Skeletal muscle satellite cell (primary cell): Measurements from ENCODE around the gene LECT2.

Experiments used
- H3K27me3 ChIP-seq: 2 replicates; pipeline ENCODE4 v1.7.0; 2013; ENCODE audit warnings: low read length; ENCODE audit not compliant: control insufficient read depth, insufficient read depth
- H3K36me3 ChIP-seq: 2 replicates; pipeline ENCODE4 v1.7.0; 2013; ENCODE audit warnings: mild to moderate bottlenecking, control low read depth, low read length; ENCODE audit not compliant: insufficient read depth
- H3K4me1 ChIP-seq: 2 replicates; pipeline ENCODE4 v1.7.0; 2013; ENCODE audit warnings: low read length; ENCODE audit not compliant: control insufficient read depth, insufficient read depth
- H3K4me2 ChIP-seq: 2 replicates; pipeline ENCODE4 v1.7.0; 2013; ENCODE audit warnings: mild to moderate bottlenecking, low read length
- H3K4me3 ChIP-seq: 2 replicates; pipeline ENCODE4 v1.7.0; 2013; ENCODE audit warnings: low read length
- H3K9ac ChIP-seq: 2 replicates; pipeline ENCODE4 v1.7.0; 2013; ENCODE audit warnings: mild to moderate bottlenecking, low read depth, low read length, moderate library complexity
- H3K9me3 ChIP-seq: replicated peaks from 2 replicates; pipeline ENCODE4 v1.7.0; 2013; ENCODE audit warnings: mild to moderate bottlenecking, control low read depth, low read length

LECT2 gene

GRCh38 chr5:135977375-135977928, 22.7 kb upstream of the LECT2 start:
- Histone ChIP-seq H3K4me2 (no peak overlapping the region), H3K4me1 (peaks cover 32% of the 10 kb centered on the region), H3K9me3 (no peaks in the 10 kb centered on the region), H3K4me3 (no peak overlapping the region), H3K9ac (peak overlapping the region; percentile 49), H3K27me3 (no peaks in the 10 kb centered on the region), H3K36me3 (no peaks in the 10 kb centered on the region)

GRCh38 chr5:135976216-135976615, 21.4 kb upstream of the LECT2 start:
- Histone ChIP-seq H3K4me2 (no peak overlapping the region), H3K9me3 (no peaks in the 10 kb centered on the region), H3K4me3 (no peak overlapping the region), H3K9ac (no peak overlapping the region), H3K4me1 (peaks cover 32% of the 10 kb centered on the region), H3K36me3 (no peaks in the 10 kb centered on the region), H3K27me3 (no peaks in the 10 kb centered on the region)

GRCh38 chr5:135975122-135975521, 20.3 kb upstream of the LECT2 start:
- no peak overlapping the region for H3K9ac ChIP-seq
- H3K4me1 ChIP-seq, result peaks cover 27% of the 10 kb centered on the region
- no peak overlapping the region for H3K4me3 ChIP-seq
- no peaks in the 10 kb centered on the region for H3K9me3 ChIP-seq
- no peaks in the 10 kb centered on the region for H3K27me3 ChIP-seq
- no peak overlapping the region for H3K4me2 ChIP-seq
- H3K36me3 ChIP-seq, result no peaks in the 10 kb centered on the region

DNA sequence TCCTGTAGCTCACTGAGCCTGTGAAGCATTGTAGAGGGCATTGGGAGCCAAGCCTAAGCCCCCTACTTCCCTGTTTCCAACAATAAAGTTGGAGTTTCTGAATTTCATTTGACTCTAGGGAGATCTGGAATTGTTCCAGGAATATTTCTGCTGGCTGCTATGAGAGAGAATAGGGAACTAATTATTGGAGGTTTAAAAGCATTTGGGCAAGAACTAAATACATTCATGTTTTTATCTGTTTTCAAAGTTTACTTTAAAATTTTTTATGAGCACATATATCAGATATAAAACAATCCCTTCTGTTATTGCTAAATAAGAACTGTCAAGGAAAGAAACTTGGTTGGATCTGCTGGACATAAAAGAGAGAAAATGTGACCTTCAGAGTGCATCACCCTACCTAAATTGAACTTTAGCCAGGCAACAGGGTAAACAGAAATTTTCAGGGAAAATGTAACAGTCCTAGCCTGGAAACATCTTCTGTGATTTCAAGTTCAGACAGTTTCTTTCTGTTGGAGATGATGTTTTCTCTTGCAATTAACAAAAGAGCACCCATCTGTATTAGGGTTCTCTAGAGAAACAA, 19.3 kb upstream of the LECT2 start:
- Histone ChIP-seq H3K4me1 (peaks cover 17% of the 10 kb centered on the region), H3K9ac (no peak overlapping the region), H3K9me3 (no peaks in the 10 kb centered on the region), H3K4me3 (no peak overlapping the region), H3K4me2 (no peak overlapping the region), H3K27me3 (no peaks in the 10 kb centered on the region), H3K36me3 (no peaks in the 10 kb centered on the region)

DNA sequence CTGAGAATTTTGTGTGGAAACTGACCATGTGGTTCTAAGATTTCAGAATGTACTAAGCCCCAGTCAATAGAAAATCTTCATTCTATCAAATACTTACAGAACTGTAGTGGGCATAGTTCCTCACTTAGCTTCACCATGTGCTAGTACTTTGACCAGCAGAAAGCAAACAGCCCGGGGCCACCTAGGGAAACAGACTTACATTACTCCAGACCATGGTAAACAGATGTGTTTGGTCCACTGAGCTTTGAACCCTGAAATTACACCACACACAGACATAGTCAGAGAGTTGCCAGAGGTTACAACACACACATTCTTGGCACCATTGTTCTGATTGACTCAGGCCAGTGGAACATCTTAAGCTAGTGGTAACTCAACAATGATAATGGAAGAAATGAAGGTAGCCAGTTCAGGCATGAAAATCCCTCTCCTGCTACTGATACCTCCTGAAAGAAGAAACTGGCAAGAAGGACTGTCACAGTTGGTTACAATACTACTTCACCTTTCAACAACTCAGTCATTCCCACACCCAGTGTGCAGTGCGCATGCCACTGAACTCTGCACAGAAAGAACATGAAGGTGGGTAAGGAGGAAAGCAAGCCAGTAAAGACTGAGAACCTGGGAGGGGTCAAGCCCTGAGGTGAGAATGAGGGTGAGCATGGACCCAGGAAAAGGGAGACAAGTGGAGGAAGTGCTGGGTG, 18.7 kb upstream of the LECT2 start:
- H3K9me3 ChIP-seq, result no peaks in the 10 kb centered on the region
- no peaks in the 10 kb centered on the region for H3K36me3 ChIP-seq
- no peak overlapping the region for H3K4me2 ChIP-seq
- H3K4me1 ChIP-seq, result peaks cover 16% of the 10 kb centered on the region
- H3K27me3 ChIP-seq, result no peaks in the 10 kb centered on the region
- no peak overlapping the region for H3K4me3 ChIP-seq
- H3K9ac ChIP-seq, result no peak overlapping the region

- H3K4me1 ChIP-seq, result peaks cover 4% of the 10 kb centered on the region
- no peak overlapping the region for H3K4me2 ChIP-seq
- H3K9ac ChIP-seq, result no peak overlapping the region
- no peaks in the 10 kb centered on the region for H3K36me3 ChIP-seq
- no peak overlapping the region for H3K4me3 ChIP-seq
- H3K9me3 ChIP-seq, result no peaks in the 10 kb centered on the region
- H3K27me3 ChIP-seq, result no peaks in the 10 kb centered on the region
These were observed 16.9 kb upstream of the LECT2 start for GRCh38 chr5:135971701-135972100.

DNA sequence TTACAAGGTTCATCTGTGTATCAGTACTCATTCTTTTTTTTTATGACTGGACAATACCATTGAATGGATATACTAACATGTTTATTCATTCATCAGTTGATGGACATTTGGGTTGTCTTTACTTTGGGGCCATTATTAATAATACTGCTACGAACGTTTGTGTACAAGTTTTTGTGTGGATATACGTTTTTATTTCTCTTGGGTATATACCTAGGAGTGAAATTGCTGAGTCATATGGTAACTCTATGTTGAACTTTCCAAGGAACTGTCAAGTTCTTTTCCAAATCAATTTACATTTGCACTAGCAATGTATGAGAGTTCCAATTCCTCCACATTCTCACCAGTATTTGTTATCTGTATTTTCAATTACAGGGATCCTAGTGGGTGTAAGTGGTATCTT, 12.0 kb upstream of the LECT2 start:
- no peaks in the 10 kb centered on the region for H3K9me3 ChIP-seq
- H3K36me3 ChIP-seq, result no peaks in the 10 kb centered on the region

DNA sequence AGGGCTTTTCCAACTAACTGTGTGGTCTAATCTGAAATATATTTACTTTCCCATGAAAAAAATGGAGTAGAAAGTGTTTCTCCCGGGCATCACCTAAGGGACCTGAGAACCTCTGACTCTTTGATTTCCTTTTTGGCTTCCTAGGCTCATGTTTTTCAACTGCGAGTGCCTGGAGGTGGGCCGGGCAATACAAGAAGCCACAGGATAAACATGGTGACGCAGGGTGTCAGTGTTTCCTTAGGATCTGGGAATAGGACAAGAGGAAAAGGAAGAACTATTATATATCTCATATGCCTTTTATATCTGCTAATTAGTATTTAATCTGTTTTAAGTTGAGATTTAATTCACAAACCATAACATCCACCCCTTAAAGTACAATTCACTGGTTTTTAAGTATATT, 11.4 kb upstream of the LECT2 start:
- Histone ChIP-seq H3K9me3 (no peaks in the 10 kb centered on the region), H3K9ac (no peak overlapping the region), H3K4me1 (no peaks in the 10 kb centered on the region), H3K4me2 (no peak overlapping the region), H3K27me3 (no peaks in the 10 kb centered on the region), H3K4me3 (no peak overlapping the region), H3K36me3 (no peaks in the 10 kb centered on the region)

More for the DNA sequence above, 12.0 kb upstream of the LECT2 start:
- no peaks in the 10 kb centered on the region for H3K4me1 ChIP-seq
- no peaks in the 10 kb centered on the region for H3K27me3 ChIP-seq
- no peak overlapping the region for H3K4me2 ChIP-seq
- no peak overlapping the region for H3K9ac ChIP-seq
- H3K4me3 ChIP-seq, result no peak overlapping the region

- no peaks in the 10 kb centered on the region for H3K36me3 ChIP-seq
These were observed 10.7 kb upstream of the LECT2 start for GRCh38 chr5:135965504-135965903.

DNA sequence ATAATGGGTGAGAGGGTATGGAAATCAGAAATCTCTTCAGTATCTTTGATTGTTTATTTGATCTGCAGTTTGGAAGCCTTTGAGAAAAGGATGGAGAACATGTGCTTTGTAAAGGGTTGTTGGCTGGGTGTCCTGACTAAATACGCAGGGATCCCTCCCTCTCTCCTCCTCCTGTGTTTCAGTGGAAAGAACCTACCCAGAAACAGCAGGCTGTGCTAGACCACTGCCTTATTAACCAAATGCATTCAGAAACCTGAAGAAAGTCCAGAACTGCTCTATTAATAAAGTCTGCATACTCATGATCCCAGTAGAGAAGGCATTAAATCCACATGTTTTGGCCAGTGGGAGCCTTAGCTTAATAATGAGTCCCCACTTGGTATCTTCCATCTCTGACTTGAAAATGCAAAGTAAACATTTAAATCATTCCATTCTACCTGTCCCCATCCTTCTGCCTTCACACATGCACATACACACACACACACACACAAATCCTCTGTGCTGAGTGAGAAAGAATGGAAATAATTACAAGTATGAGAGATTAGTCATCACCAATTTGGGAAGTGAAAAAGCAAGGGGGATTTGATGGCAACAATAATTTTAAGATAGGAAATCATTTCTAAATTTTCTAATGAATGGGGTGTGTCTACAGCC, 10.0 kb upstream of the LECT2 start:
- no peak overlapping the region for H3K4me3 ChIP-seq
- no peak overlapping the region for H3K9ac ChIP-seq
- H3K9me3 ChIP-seq, result no peaks in the 10 kb centered on the region
- H3K4me1 ChIP-seq, result no peaks in the 10 kb centered on the region
- H3K4me2 ChIP-seq, result no peak overlapping the region
- no peaks in the 10 kb centered on the region for H3K36me3 ChIP-seq
- H3K27me3 ChIP-seq, result no peaks in the 10 kb centered on the region

More at GRCh38 chr5:135965504-135965903, 10.7 kb upstream of the LECT2 start:
- Histone ChIP-seq H3K4me2 (no peak overlapping the region), H3K4me3 (no peak overlapping the region), H3K27me3 (no peaks in the 10 kb centered on the region), H3K4me1 (no peaks in the 10 kb centered on the region), H3K9ac (no peak overlapping the region), H3K9me3 (no peaks in the 10 kb centered on the region)

- H3K9me3 ChIP-seq, result no peaks in the 10 kb centered on the region
- no peak overlapping the region for H3K9ac ChIP-seq
- no peak overlapping the region for H3K4me3 ChIP-seq
- no peaks in the 10 kb centered on the region for H3K36me3 ChIP-seq
- H3K4me2 ChIP-seq, result no peak overlapping the region
- no peaks in the 10 kb centered on the region for H3K27me3 ChIP-seq
- no peaks in the 10 kb centered on the region for H3K4me1 ChIP-seq
These were observed 742 bp upstream of the LECT2 start for GRCh38 chr5:135955525-135955924.
